Epithelial cell of proximal tubule (primary cell): Measurements from ENCODE around the gene PCTP. TPM values are rescaled to one million over a fixed set of nuclear protein-coding genes. Genes with fewer than 3 reads are reported as not detected.

Experiments
- DNase-seq: peaks from one replicate; pipeline ENCODE4 v3.0.0-alpha.2; 2011; ENCODE audit warnings: low read depth
- H3K4me3 ChIP-seq: 2 replicates; pipeline ENCODE4 v1.5.1; 2011; ENCODE audit warnings: low read depth, mild to moderate bottlenecking, low read length
- total RNA-seq: library from RNA; depleted of rRNA; stranded (reverse); fragments of >200 nt; gene quantifications from 2 replicates; pipeline ENCODE4 v1.2.3, GENCODE V29; 2015
- TF ChIP-seq, protein P1 (sequence below): conservative IDR thresholded peaks from 2 replicates; pipeline ENCODE4 v1.5.1; 2012; ENCODE audit warnings: low read depth, mild to moderate bottlenecking, low read length

The PCTP gene
- total RNA-seq, 1 donor from 2014 or later = 11.4 TPM

DNA sequence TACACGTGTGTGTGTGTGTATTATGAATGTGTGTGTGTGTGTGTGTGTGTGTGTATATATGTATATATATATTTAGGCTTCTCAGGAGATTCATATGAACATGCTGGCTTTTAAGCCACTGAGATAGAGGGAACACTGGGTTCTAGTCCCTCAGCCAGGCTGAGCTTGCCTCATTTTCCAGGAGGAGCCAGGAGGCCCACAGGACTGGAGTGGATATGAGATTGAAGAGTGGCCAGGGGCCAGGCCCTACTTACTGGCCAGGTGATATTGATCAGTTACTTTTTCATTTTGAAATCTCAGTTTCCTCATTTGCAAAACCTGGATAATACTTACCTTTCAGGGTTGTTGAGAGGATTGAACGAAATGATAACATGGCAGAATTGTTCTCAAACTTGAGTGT is 5.8 kb downstream of the PCTP start:
- DNase-seq = no peak
- no peak overlapping the region for H3K4me3 ChIP-seq
- TF ChIP-seq, protein P1, sequence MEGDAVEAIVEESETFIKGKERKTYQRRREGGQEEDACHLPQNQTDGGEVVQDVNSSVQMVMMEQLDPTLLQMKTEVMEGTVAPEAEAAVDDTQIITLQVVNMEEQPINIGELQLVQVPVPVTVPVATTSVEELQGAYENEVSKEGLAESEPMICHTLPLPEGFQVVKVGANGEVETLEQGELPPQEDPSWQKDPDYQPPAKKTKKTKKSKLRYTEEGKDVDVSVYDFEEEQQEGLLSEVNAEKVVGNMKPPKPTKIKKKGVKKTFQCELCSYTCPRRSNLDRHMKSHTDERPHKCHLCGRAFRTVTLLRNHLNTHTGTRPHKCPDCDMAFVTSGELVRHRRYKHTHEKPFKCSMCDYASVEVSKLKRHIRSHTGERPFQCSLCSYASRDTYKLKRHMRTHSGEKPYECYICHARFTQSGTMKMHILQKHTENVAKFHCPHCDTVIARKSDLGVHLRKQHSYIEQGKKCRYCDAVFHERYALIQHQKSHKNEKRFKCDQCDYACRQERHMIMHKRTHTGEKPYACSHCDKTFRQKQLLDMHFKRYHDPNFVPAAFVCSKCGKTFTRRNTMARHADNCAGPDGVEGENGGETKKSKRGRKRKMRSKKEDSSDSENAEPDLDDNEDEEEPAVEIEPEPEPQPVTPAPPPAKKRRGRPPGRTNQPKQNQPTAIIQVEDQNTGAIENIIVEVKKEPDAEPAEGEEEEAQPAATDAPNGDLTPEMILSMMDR = no peak

DNA sequence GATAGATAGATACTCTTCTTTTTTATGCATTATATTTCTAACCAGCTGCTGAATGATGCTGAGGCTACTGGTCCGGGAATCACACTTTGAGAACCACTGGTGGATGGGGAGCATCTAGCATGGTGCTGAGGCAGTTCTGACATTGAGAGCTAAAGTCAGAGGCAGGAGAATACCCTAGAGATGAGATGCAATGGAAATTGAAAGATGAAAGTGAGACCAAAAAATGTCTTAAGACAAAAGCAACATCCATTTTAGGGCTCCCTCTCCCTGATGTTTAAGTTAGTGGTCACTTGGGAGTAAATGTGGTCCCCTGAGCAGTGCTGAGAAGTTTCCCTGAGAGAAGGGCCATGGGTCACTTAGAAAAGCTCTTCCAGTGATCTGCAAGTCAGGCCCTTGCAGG is 6.8 kb downstream of the PCTP start:
- DNase-seq = no peak
- TF ChIP-seq, protein P1 = no peak
- no peak overlapping the region for H3K4me3 ChIP-seq

DNA sequence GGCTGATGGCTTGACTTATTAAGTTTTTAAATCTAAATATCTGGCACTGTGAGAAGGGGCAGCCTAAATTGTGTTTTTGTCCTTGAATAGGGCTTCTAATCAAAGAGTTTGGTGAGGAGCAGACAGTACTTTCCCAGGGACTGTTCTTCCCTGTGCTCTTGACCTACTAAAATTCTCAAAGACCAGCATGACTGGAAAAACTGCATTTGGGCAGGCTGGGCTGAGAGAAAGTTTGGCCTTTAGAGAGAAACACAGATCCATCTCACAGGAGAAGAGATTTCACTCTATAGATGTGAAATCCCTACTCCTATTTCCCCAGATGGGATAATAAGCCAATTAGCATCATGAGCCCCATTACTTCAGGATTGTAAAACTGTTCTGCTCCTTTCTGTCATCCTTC is 7.3 kb downstream of the PCTP start:
- no peak for DNase-seq
- no peak overlapping the region for H3K4me3 ChIP-seq
- TF ChIP-seq, protein P1 = no peak

DNA sequence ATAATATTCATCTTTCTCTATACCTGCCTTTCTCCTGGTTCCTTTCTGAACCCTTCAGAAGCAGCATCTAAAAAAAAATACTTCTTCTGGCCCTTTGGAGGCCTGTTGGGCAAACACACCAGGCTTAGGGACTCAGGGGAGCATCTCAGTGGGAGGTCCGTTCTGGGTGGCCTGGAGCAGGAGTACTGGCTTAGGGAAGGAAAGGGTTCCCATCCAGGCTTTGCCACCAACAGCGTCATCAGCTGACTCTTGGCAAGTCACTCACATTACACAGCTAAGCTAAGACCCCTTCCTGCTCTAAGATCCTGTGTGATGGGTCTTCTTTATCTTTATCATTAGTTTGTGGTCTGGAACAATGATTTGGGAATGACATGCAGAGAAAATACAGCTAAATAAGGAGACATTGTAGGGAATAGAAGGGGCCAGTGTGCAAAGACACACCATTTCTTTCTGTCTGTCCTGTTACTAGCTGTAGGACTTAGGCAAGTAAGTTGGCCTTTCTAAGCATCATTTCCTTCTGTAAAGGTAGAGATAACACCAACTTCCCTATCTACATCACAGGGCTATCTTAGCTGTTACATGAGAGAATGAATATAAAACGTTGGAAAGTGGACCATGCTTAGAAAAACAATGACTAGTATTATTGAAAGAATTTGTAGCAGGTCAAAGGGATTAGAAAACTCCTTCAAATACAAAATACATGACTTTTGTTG is 9.9 kb downstream of the PCTP start:
- no peak overlapping the region for H3K4me3 ChIP-seq
- TF ChIP-seq, protein P1 = no peak
- DNase-seq = no peak

DNA sequence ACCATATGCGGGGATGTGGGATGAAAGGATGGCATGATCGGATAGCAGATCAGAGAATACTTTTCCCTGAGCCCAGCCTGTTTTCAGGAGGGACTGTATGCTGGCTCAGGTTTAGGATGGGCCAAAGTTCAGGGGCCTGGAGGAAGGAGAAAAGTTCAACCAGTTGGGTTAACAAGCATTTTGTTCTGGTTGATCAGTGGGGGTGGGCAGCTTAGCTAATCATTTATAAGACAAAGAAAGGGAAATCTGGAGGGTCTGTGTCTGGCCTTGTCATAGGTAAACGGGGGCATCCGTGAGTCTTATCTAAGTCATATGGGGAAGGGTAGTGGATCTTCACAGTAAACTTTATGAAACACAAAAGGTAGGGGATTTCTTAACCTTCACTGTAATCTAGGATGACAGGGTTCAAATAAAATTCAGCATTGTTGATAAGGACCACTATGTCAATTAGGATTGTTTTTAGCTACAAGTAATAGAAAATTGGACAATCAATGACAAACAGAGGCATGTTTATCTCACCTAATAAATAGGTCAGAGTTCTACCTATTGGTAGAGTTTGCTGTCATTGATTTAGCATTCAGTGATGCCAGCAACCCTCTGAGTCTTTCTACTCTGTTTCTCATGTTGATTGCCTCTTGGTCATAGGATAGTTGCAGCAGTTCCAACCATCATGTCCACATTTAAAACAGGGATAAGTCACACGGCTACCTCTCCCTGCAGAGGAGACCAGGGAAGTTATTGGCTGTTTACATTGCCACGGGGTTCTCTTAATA is 11.4 kb downstream of the PCTP start:
- DNase-seq = no peak
- TF ChIP-seq, protein P1 = no peak
- H3K4me3 ChIP-seq = no peak overlapping the region

DNA sequence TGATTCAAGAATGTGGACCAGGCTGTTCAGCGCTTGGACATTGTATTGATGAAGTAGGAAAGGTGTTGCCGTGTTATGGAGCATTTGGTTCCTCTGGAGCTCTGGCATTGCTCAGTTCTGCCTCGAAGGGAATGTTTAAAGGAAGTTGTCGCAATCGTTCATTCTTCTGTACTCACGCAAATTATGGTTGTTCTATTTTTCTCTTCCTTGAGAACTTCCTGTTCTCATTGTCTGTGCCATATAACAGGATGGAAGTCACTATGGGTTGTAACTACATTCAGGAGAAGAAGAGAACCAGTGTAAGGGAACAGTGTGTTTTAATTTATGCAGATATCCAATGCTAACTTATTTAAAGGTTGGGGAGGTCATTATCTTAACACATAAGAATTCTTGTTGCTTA is 13.0 kb downstream of the PCTP start:
- DNase-seq = no peak
- H3K4me3 ChIP-seq = no peak overlapping the region
- TF ChIP-seq, protein P1 = no peak
